Measurements from ENCODE around the gene PNPLA7. TPM values are rescaled to one million over a fixed set of nuclear protein-coding genes. Genes with fewer than 3 reads are reported as not detected.

Gene PNPLA7
- total RNA-seq, 1 experiment from 2014 or later, result 0.90 TPM

DNA sequence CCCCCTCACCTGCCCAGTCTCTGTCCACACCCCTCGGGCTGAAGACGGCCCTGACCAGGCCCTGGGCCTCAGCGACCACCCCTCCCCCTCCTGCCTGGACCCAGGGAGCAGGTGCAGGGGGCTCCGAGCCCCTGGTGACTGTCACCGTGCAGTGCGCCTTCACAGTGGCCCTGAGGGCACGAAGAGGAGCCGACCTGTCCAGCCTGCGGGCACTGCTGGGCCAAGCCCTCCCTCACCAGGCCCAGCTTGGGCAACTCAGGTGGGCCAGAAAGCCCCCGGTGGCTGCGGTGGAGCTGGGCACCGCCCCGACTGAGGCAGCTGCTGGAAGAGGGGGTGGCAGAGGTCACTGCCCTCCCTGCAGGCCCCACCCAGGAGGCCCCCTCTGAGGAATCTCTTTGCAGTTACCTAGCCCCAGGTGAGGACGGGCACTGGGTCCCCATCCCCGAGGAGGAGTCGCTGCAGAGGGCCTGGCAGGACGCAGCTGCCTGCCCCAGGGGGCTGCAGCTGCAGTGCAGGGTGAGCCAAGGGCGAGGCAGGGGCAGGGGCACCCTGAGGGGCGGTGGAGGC is 116.8 kb downstream of the PNPLA7 start:
- no peak overlapping the region for H3K4me3 ChIP-seq (ENCODE audit: low read depth, low read length, poor library complexity, severe bottlenecking)
- CTCF ChIA-PET, result no interaction called here
- intact Hi-C loops (cut with micrococcal nuclease; ENCODE audit: unreplicated experiment), result no loop called here
- no peaks in the 10 kb centered on the region for H3K9me3 ChIP-seq (ENCODE audit: low read depth, low read length, poor library complexity, severe bottlenecking)
- no TSS peak for BruUV-seq (replicated peaks)
- POLR2A ChIA-PET (ENCODE audit: low non-redundant PET), result no interaction called here
- no peaks in the 10 kb centered on the region for H3K4me1 ChIP-seq (ENCODE audit: insufficient read depth, low read length, poor library complexity, severe bottlenecking)
- no peak overlapping the region for H3K27ac ChIP-seq (ENCODE audit: low read depth, low read length, poor library complexity, severe bottlenecking)
- DNase-seq (ENCODE audit: low spot score), result no peak
- H3K36me3 ChIP-seq (ENCODE audit: insufficient read depth, low read length, poor library complexity, severe bottlenecking), result no peaks in the 10 kb centered on the region
- TF ChIP-seq EZH2 (IDR thresholded peaks at IDR 0.05; ENCODE audit: borderline replicate concordance, low read depth, low read length, poor library complexity, severe bottlenecking), result no peak
- TF ChIP-seq, protein P1, sequence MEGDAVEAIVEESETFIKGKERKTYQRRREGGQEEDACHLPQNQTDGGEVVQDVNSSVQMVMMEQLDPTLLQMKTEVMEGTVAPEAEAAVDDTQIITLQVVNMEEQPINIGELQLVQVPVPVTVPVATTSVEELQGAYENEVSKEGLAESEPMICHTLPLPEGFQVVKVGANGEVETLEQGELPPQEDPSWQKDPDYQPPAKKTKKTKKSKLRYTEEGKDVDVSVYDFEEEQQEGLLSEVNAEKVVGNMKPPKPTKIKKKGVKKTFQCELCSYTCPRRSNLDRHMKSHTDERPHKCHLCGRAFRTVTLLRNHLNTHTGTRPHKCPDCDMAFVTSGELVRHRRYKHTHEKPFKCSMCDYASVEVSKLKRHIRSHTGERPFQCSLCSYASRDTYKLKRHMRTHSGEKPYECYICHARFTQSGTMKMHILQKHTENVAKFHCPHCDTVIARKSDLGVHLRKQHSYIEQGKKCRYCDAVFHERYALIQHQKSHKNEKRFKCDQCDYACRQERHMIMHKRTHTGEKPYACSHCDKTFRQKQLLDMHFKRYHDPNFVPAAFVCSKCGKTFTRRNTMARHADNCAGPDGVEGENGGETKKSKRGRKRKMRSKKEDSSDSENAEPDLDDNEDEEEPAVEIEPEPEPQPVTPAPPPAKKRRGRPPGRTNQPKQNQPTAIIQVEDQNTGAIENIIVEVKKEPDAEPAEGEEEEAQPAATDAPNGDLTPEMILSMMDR (conservative IDR thresholded peaks at IDR 0.05; ENCODE audit: low read depth, low read length), result no peak
- no peaks in the 10 kb centered on the region for H3K27me3 ChIP-seq (replicated peaks; ENCODE audit: insufficient read depth, low read depth, low read length, poor library complexity)

DNA sequence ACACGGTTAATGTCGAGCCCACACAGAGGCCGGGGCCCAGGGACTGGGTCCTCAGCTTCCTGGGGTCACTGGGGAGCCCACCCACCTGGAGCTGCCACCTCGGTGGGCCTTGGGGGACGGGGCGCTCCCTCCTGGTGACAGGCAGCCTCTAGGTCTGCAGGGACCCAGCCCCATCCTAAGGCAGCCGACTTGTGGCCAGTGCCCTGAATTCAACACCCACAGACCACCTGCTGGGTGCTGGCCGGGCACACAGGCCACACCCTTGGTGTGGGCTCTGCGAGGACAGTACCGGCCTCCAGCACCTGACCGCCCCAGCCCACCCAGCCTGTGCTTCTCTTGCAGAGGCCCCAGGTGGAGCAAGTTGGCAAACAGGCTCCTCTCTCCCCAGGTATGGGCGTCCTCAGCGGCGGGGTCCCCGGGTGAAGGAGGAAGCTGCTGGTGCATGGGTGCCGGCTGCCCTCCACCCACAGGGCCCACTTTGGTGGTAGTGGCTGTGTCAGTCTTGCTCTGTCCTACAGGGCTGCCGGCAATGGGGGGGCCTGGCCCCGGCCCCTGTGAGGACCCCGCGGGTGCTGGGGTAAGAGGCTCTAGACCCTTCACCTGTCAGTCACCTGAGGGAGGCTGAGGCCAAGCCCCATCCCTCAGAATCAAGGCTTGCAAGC is 117.4 kb downstream of the PNPLA7 start:
- Histone ChIP-seq H3K4me1 (ENCODE audit: insufficient read depth, low read length, poor library complexity, severe bottlenecking) (no peaks in the 10 kb centered on the region), H3K4me3 (ENCODE audit: low read depth, low read length, poor library complexity, severe bottlenecking) (no peak overlapping the region), H3K27ac (ENCODE audit: low read depth, low read length, poor library complexity, severe bottlenecking) (no peak overlapping the region), H3K27me3 (replicated peaks; ENCODE audit: insufficient read depth, low read depth, low read length, poor library complexity) (no peaks in the 10 kb centered on the region), H3K9me3 (ENCODE audit: low read depth, low read length, poor library complexity, severe bottlenecking) (no peaks in the 10 kb centered on the region), H3K36me3 (ENCODE audit: insufficient read depth, low read length, poor library complexity, severe bottlenecking) (no peaks in the 10 kb centered on the region)
- no peak for TF ChIP-seq EZH2 (IDR thresholded peaks at IDR 0.05; ENCODE audit: borderline replicate concordance, low read depth, low read length, poor library complexity, severe bottlenecking)
- TF ChIP-seq, protein P1 (conservative IDR thresholded peaks at IDR 0.05; ENCODE audit: low read depth, low read length), result no peak
- CTCF ChIA-PET, result interaction anchor here (0.7 kb wide), 1 partner anchor 208 kb away, joined by 7 read pairs; the partner anchor contains the start of gene CYSRT1
- no peak for DNase-seq (ENCODE audit: low spot score)
- intact Hi-C loops (cut with micrococcal nuclease; ENCODE audit: unreplicated experiment), result no loop called here
- no TSS peak for BruUV-seq (replicated peaks)
- POLR2A ChIA-PET (ENCODE audit: low non-redundant PET), result no interaction called here

DNA sequence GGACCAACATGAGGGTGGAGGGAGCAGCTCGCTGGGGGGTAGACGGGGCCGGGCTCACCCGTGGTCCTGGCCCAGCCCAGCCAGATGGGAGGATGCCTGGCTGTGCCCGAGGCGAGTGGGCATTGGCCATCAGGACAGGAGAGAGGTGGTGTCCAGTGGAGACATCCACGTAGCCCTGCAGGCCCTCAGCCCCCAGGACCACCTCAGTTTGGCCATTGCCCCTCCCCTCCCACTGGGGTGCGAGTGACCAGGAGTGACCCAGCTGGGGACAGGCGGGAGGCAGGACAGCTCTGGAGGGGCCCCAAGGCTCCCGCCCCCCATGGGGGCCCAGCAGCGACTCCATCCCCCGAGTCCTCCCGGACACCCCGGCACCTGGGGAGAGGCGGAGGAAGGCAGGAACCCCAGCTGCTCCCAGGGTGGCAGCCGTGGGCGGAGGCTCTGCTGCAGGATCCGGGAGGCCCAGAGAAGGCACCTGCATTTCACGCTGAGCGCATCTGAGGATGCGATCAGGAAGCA is 118.7 kb downstream of the PNPLA7 start:
- H3K27me3 ChIP-seq (replicated peaks; ENCODE audit: insufficient read depth, low read depth, low read length, poor library complexity), result no peaks in the 10 kb centered on the region
- ChIA-PET POLR2A (ENCODE audit: low non-redundant PET) (no interaction called here), CTCF (no interaction called here)
- H3K36me3 ChIP-seq (ENCODE audit: insufficient read depth, low read length, poor library complexity, severe bottlenecking), result no peaks in the 10 kb centered on the region
- intact Hi-C loops (cut with micrococcal nuclease; ENCODE audit: unreplicated experiment), result no loop called here
- TF ChIP-seq, protein P1 (conservative IDR thresholded peaks at IDR 0.05; ENCODE audit: low read depth, low read length), result no peak
- TF ChIP-seq EZH2 (IDR thresholded peaks at IDR 0.05; ENCODE audit: borderline replicate concordance, low read depth, low read length, poor library complexity, severe bottlenecking), result no peak
- H3K27ac ChIP-seq (ENCODE audit: low read depth, low read length, poor library complexity, severe bottlenecking), result no peak overlapping the region
- H3K9me3 ChIP-seq (ENCODE audit: low read depth, low read length, poor library complexity, severe bottlenecking), result no peaks in the 10 kb centered on the region
- no peak for DNase-seq (ENCODE audit: low spot score)
- H3K4me1 ChIP-seq (ENCODE audit: insufficient read depth, low read length, poor library complexity, severe bottlenecking), result no peaks in the 10 kb centered on the region
- no TSS peak for BruUV-seq (replicated peaks)
- H3K4me3 ChIP-seq (ENCODE audit: low read depth, low read length, poor library complexity, severe bottlenecking), result no peak overlapping the region
